AG04450 (cell line): Measurements from ENCODE around the gene ZNF579. TPM values are rescaled to one million over a fixed set of nuclear protein-coding genes. Genes with fewer than 3 reads are reported as not detected.

ENCODE experiments used
- CTCF ChIA-PET: fragments of 300-600, 350-600 bp; formaldehyde crosslinking; extraction: SDS; loops from one replicate; lab custom pipeline; 2022; ENCODE audit warnings: antibody characterized with exemption, inconsistent platforms; lab: Charles Lee
- POLR2A ChIA-PET: fragments of 350-600 bp; formaldehyde crosslinking; extraction: SDS; loops from one replicate; lab custom pipeline; 2021; ENCODE audit warnings: antibody characterized with exemption, inconsistent platforms; lab: Yijun Ruan, JAX
- DNase-seq: peaks from one replicate; pipeline ENCODE4 v3.0.0-alpha.2; 2011; ENCODE audit warnings: low read depth, low spot score
- H3K27ac ChIP-seq: one replicate; pipeline ENCODE4 v1.5.1; 2012; ENCODE audit warnings: low read depth, low read length, control low read depth
- H3K27me3 ChIP-seq: one replicate; pipeline ENCODE4 v1.6.0; 2012; ENCODE audit warnings: low read length; ENCODE audit not compliant: control insufficient read depth, insufficient read depth
- H3K4me3 ChIP-seq: 2 replicates; pipeline ENCODE4 v1.5.1; 2011; ENCODE audit warnings: mild to moderate bottlenecking, low read depth, low read length, control low read depth
- H3K9me3 ChIP-seq: 2 replicates; pipeline ENCODE4 v1.5.1; 2012; ENCODE audit warnings: low read length; ENCODE audit not compliant: control insufficient read depth, insufficient read depth
- CTCF ChIP-seq: IDR thresholded peaks from 2 replicates; pipeline ENCODE4 v1.5.1; 2011; ENCODE audit warnings: low read depth, low read length, control low read depth, inconsistent platforms
- polyA plus RNA-seq: library from polyadenylated mRNA; depleted of rRNA; stranded (reverse); fragments of >200 nt; gene quantifications from 2 replicates; pipeline ENCODE4 v1.2.3, GENCODE V29; 2011

Gene ZNF579
- polyA plus RNA-seq, 1 experiment, result 4.2 TPM

DNA sequence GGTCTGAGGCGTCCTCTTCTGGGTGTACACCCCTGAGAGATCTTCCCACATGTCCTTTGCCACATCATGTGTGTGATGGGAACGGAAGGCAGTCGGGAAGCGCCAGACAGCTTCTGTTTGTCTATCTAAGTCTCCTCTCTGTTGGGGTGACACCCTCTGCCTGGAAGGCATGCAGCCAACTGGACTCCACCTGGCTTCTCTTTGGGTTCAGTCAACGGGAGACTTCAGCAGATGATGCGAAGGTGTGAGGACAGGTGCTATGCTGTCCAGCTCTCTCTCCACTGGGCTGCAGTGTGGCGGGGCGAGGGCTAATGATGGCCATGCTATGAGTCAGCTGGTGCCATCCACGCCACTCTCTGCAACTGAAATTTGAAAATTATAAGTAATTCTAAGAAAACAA is 21.0 kb downstream of the ZNF579 start:
- ChIA-PET POLR2A (no interaction called here), CTCF (no interaction called here)
- no peak for TF ChIP-seq CTCF
- no peak for DNase-seq
- H3K27me3 ChIP-seq, result peaks cover 8% of the 10 kb centered on the region
- no peak overlapping the region for H3K27ac ChIP-seq
- H3K4me3 ChIP-seq, result no peak overlapping the region
- H3K9me3 ChIP-seq, result peaks cover 4% of the 10 kb centered on the region; the same call in 1 of the 2 replicates

DNA sequence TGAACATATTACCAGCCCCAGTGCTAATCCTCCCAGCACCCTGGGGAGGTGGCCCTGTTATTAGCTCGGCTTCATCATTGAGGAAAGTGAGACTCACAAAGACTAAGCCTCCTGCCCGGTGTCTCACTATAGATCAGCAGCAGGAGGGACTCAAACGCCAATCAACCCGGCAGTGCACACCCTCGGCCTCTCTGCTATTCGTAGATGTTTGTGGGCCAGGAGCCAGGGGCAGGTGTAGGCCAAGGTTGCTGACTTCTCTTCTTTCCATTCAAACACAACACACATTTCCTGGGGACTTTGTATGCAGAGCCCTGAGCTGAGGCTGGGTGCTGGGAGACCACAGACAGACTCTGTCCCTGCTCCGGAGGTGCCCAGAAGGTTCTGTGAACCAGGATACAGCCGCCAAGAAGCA is 25.9 kb downstream of the ZNF579 start:
- H3K27me3 ChIP-seq, result peaks cover under 1% of the 10 kb centered on the region
- H3K27ac ChIP-seq, result no peak overlapping the region
- H3K4me3 ChIP-seq, result no peak overlapping the region
- DNase-seq, result no peak
- ChIA-PET POLR2A (no interaction called here), CTCF (no interaction called here)
- no peak for TF ChIP-seq CTCF
- H3K9me3 ChIP-seq, result no peaks in the 10 kb centered on the region

- Histone ChIP-seq H3K27me3 (no peaks in the 10 kb centered on the region), H3K4me3 (no peak overlapping the region), H3K9me3 (no peaks in the 10 kb centered on the region), H3K27ac (no peak overlapping the region)
- TF ChIP-seq CTCF, result no peak
- POLR2A ChIA-PET, result no interaction called here
- no peak for DNase-seq
- CTCF ChIA-PET, result interaction anchor here (1.1 kb wide), 1 partner anchor 13 kb away, joined by 5 read pairs; no protein-coding TSS in a partner anchor
Observed at GRCh38 chr19:55554302-55554701, 26.3 kb downstream of the ZNF579 start.

DNA sequence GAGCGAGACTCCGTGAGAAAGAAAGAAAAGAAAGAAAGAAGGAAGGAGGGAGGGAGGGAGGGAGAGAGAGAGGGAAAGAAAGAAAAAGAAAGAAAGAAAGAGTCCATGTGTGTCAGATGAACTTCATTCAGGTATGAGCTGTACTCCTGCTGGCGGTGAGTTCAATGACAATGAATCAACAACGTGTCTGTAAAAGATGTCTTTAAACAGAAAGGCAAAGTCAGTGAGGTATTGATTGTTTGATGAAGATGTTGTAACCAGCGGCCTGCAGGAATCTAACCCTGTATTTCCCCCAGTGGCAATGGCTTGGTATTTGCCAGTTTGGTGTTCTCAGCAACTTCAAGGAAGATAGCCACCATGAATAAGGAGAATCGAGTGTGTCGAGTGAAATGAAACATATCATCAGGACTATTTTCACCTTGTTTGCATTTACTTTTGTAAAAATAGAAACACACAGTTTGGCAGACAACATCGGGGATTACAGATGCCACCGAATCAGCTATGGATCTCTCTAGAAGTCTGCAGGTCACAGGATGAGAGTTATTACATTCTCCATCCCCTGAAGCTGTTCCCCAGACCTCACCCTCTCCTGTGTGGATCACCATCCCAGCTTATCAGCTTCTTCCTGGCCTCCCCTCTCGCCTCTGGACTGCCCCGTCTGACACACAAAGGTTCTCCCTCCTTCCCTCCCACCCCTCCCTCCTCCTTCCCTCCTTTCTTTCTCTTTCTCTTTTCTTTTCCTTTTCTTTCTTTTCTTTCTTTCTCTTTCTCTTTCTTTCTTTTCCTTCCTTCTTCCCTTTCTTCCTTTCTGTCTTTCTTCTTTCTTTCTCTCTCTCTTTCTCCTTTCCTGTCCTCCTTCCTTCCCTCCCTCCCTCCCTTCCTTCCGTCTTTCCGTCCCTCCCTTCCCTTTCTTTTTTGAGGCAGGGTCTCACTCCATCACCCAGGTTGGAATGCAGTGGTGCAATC is 27.1 kb downstream of the ZNF579 start:
- CTCF ChIA-PET, result interaction anchor here (0.7 to 2.4 kb wide), 3 partner anchors 13 to 86 kb away, joined by 4 to 9 read pairs (median 5); no protein-coding TSS in a partner anchor
- Histone ChIP-seq H3K27me3 (no peaks in the 10 kb centered on the region), H3K27ac (peak overlapping the region; percentile 21), H3K4me3 (no peak overlapping the region), H3K9me3 (no peaks in the 10 kb centered on the region)
- no peak for TF ChIP-seq CTCF
- DNase-seq, result no peak
- POLR2A ChIA-PET, result interaction anchor here (1.4 to 2.0 kb wide), 2 partner anchors 32 to 46 kb away, joined by 6 to 8 read pairs; partner anchors contain the start of genes FIZ1 and ZNF524

DNA sequence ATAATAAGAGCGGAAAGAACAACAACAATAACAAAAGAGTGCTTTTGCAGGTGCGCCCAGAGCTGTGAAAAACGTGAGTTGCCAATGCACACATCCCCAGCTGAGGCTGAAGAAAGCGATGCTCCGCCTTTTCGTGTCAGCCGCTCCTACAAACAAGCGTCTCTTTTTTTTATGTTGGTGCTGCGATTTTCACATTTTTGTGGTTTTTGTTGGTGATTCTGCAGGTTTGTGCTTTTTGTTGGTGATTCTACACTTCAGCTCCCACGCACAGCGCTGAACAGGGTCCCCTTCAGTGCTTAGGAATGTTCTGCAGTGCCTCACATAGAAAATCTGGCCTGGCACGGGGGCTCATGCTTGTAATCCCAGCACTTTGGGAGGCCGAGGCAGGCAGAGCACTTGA is 28.0 kb downstream of the ZNF579 start:
- CTCF ChIA-PET, result interaction anchor here (0.7 to 2.4 kb wide), 2 partner anchors 49 to 85 kb away, joined by 4 to 9 read pairs; no protein-coding TSS in a partner anchor
- TF ChIP-seq CTCF, result no peak
- no peaks in the 10 kb centered on the region for H3K27me3 ChIP-seq
- H3K4me3 ChIP-seq, result no peak overlapping the region
- no peaks in the 10 kb centered on the region for H3K9me3 ChIP-seq
- H3K27ac ChIP-seq, result peak overlapping the region; percentile 21
- peak; percentile 51 for DNase-seq
- POLR2A ChIA-PET, result interaction anchor here (0.6 to 2.0 kb wide), 3 partner anchors 22 to 47 kb away, joined by 6 to 8 read pairs (median 6); partner anchors contain the start of genes FIZ1 and ZNF524
